Stimulated activated CD4-positive, alpha-beta T cell treated with anti-CD3 and anti-CD28 coated beads, Interleukin-2, amount 100 ng/mL, for 24 hours (primary cell): Measurements from ENCODE around the gene NR1I2.

Experiments used
- DNase-seq, 2 donors: peaks; one replicate each; pipeline ENCODE4 v3.0.0-alpha.2; 2020

Gene NR1I2

DNA sequence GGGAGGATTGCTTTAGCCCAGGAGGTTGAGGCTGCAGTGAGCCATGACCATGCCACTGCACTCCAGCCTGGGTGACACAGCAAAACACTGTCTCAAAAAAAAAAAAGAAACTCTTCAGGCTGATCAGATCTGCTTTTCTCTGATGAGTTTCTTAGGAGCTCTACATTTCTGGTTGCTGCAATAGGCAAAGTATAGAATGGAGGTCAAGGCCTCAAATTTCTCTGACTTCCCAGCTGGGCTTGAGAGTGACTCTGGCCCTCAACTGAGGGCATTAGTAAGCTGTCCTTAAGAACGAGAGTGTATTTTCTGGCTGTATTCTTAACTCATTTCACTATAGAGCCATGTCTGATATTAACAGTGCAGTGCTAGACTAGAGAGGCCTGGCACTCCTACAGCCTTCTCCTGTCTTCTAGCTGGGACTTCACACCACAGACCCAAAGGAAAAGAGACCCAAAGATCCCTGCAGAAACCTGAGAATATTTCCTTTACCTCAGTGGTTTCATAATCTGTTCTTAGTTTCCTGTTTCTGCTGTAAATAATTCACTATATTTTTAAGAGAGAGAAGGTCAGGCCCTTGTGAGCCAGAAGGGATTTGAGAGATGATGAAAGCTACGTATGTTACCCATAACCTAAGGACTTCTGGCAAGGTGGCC, 2.0 kb upstream of the NR1I2 start:
- DNase-seq: no peak

DNA sequence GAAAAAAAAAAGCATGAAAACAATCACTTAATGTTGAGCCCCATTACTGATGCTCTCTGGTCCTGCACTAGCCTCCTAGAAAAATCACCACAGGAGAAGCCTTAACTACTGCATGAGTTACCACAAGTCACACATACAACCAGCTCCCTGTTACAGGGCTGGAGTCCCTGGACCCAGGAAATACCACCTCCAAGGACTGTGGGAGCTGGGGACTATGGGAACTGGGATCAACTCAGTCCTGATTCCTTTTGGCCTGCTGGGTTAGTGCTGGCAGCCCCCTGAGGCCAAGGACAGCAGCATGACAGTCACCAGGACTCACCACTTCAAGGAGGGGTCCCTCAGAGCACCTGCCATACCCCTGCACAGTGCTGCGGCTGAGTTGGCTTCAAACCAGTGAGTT, 559 bp downstream of the NR1I2 start:
- DNase-seq: no peak

DNA sequence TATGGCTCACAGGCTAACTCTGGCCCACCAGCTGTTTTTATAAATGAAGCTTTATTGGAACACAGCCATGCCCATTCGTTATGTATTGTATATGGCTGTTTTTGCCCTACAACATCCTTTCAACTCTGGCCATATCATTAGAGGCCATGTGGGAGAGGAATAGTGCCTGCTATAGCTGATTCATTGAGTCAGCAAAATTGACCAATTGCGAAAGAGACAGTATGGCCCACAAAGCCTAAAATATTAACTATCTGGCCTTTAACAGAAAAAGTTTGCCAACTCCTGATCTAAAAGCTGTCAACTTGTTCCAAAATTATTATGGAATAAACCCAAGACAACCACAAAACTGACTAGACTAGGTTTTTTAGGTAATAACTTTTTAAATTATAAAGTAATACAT, 1.4 kb downstream of the NR1I2 start:
- no peak for DNase-seq

DNA sequence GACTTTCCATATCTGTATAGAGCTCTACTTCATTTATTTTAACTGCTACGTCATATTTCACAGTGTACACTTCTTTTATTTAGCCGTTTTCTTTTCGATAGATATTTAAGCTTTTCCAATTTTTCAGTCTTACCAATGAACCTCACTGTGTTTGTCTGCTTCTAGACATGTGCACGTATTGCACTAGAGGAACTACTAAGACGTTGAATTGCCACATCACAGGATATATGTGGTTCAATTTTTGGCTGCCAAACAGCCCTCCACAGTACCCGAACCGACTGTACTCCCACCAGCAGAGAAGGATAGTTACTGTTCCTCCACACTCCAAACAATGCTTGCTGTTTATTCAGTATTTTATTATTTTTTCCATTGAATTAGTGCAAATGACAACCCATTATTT, 2.0 kb downstream of the NR1I2 start:
- no peak for DNase-seq

DNA sequence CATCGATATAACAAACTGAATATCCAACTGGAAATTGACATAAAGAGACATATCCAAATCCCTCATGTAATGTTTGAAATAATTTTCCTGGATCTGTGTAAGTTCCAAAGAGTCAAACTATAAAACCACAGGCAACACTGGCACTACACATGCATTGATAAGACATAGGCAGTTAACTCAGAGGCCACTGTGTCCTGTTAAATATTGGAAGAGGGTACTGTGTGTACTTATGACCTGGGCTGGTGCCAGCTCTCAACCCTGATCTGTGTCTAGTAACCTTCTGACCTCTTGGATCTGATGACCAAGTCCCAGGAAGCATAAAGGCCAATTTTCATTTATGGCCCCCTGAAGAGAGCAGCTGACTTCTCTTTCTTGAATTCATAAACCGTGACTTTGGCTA, 4.5 kb downstream of the NR1I2 start:
- no peak for DNase-seq

DNA sequence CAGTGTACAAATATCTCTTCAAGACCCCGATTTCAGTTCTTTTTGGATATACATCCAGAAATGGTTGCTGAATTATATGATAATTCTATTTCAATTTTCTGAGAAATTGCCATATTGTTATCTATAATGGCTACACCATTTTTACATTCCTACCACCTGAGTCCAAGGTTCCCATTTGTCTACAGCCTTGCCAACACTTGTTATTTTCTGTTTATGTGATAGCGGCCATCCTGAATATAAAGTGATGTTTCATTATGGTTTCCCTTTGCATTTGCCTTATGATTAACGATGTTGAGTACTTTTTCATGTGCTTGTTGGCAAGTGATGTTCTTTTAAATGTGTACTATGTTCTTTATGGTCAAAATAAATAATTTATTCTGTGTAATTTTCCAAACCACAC, 8.5 kb downstream of the NR1I2 start:
- DNase-seq: no peak

DNA sequence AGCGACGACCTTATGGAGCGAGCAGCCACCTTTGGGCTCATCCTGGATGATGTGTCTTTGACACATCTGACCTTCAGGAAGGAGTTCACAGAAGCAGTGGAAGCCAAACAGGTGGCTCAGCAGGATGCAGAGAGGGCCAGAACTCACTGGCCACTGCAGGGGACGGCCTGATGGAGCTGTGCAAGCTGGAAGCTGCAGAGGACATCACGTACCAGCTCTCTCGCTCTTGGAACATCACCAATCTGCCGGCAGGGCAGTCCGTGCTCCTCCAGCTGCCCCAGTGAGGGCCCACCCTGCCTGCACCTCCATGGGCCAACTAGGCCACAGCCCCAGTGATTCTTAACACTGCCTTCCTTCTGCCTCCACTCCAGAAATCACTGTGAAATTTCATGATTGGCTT, 10.4 kb downstream of the NR1I2 start:
- DNase-seq: no peak

DNA sequence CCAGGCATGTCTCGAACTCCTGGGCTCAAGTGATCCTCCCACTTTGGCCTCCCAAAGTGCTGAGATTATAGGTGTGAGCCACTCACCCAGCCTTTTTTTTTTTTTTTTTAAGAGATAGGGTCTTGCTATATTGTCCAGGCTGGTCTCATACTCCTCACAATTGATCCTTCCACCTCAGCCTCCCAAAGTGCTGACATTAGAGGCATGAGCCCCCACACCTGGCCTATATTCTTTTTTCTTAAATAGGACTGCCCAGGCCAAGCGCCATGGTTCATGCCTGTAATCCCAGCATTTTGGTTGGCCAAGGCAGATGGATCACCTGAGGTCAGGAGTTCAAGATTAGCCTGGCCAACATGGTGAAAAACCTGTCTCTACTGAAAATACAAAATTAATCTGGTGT, 12.5 kb downstream of the NR1I2 start:
- DNase-seq: no peak

DNA sequence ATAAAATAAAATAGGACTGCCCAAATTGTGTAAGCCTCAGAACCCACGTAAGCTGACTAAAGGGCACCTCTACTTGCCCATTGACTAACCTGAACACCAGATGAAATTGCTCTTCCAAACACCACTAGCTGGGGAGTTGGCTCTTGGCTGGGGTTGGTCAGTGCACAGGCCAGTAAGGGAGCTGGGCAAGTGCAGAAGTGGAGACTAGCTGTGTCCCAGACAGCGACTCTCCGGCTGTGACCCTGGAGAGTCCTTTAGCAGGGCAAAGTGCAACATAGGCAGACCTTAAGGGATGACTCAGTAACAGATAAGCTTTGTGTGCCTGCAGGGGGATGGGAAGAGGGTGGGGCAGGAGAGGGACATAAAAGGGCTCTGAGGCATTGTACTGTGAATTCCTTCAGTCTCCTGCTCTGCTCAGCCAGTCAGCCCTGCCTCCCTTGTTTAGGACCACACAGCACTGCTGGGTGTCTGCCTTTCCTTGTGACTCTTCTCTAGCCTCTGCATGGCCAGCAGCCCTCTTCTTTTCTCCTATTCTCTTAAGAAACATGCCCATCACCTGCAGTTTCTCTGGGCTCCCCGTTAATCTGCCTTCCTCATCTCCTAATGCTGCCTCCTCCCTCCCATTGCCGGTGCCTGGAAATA, 13.2 kb downstream of the NR1I2 start:
- DNase-seq: no peak

DNA sequence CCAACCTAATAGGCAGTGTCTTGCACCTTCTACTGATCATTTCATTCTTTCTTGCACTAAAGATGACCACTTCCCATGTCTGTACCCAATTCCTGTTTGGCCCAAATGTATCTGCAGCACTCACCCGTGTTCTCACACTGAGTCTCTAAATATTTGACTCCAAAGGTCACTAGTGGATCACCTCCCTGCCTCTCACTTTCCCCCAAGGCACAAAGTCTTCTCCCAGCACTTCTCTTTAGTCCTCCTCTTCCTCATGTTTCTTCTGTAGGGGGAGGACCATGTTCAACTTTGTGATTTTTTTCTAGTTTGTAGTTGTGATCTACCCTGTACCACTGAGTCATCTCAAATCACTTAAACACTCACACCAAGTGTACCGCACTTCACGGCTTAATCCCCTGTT, 13.9 kb downstream of the NR1I2 start:
- DNase-seq: no peak

DNA sequence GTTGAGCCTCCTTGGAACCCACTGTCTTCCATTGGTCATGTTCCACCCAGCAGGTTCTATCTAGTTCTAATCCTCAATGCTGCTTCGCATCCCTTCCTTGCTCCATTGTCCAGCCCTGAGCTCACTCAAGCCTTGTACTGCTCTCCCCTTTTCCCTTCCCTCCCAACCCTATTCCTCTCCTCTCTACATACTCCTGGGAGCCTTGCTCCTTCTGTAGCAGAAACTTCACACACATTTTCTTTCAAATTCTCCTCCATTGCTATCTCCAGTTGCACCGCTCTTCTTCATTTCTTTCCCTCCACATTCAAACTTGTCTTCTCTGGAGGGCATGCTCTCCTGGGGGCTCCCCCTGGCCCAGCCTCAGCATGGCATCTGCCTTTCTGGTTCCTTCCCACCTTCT, 14.5 kb downstream of the NR1I2 start:
- DNase-seq: no peak

DNA sequence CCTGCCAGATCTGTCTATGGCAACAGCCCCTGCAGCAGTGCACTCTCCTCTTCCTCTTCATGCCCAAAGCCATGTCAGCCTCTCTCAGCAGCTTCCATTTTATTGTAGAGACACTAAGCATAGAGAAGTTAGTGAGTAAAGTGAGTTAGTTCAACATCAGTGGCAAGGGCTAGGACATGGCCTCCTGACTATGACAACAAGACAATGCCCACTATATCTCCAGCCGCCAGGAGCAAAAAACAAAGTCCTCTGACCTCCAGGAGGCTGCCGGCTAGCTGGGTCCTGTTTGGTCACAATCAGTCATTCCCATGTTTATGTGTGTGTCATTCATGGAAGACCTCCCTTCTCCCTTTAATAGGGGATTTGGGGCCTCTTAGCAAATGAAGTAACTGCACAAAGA, 14.9 kb downstream of the NR1I2 start:
- no peak for DNase-seq

DNA sequence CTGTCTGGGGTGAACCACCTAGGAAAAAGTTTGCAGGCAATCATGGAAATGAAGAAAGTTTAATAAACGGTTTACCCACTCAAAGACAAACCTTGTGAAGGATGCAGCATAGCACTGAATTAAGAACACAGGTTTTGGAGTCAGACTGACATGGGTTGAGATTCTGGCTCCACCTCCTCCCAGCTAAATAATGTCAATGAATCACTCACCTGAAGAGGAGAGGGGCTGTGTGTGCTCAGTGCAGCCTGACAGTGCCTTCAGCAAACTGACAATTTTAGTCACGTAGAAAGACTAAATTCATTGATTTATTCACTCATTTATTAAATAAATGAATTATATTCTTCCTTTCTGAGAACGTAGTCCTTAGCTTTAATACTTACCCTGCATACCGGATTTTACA, 18.9 kb downstream of the NR1I2 start:
- no peak for DNase-seq

DNA sequence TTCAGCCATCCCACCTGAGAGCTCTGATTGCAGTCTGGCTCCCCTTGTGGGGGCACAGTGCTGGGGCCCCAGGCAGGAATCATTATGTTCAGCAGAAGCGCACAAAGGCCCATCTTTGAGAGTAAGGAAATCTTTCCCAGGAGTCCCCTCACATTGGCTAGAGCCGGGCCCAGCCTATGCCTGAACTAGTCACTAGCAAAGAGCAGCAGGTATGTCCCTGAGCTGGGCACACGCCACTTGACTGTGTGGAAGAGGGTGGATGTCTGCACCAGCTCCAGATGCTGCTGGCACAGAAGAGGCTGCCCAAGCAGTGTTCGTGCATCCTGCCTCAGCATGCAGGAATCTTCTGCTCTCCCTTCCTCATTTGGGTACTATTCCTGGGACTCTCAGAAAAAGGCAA, 26.3 kb downstream of the NR1I2 start:
- DNase-seq: no peak

DNA sequence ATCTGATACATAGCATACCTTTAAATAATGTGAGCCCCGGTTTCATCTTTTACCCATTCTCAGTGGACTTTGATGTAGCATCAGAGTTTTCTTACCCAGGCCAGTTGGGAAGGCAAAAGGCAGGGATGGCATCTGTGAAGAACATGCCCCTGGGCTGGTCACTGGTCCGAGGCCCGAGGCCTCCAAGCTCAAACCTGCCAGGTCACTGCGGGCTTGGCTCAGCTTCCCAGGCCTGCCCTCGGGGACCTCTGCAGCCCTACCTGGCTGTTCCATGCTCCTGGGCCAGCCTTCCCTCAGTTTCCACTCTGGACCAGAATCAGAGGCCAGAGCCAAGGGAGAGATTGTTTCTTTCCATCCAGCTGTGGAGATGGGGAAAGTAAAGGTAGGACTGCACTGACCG, 26.9 kb downstream of the NR1I2 start:
- DNase-seq: no peak

DNA sequence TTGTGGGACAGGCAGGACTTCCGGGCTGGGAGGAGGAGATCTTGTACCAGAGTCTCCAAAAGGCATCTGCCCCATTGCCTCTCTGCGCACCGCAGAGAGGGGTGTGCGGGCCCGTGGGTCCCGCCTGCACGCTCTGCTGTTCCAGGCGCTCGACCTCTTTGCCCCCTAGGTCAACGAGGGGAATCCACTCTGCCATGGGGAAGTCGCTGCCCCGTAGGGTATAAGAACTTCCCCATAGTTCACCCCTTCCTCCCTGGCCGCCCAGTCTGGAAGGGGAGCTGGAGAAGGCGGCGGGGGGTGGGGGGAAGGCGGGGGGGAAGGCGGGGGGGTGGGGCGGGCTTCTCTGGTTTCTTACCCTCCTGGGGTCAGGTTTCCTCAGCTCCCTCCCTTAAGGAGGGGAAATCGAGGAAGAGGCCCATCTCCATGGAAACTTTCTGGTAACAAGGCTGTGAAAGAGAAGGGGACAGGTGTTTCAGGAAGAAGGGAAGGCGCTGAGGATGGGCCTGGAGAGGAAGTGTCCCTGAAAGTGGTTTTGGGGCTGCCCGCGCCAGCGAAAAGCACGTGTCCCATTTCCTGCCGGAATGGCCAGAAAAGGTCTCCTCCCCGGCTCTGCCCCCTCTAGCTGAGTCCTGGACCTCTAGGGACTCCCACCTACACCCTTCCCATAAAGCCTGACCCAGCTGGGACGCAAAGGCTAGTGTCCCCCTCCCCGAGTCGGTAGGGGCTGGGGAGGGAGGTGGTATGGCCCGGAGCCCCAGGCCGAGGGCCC, 27.5 kb downstream of the NR1I2 start:
- DNase-seq: peak; percentile 23 to 34

DNA sequence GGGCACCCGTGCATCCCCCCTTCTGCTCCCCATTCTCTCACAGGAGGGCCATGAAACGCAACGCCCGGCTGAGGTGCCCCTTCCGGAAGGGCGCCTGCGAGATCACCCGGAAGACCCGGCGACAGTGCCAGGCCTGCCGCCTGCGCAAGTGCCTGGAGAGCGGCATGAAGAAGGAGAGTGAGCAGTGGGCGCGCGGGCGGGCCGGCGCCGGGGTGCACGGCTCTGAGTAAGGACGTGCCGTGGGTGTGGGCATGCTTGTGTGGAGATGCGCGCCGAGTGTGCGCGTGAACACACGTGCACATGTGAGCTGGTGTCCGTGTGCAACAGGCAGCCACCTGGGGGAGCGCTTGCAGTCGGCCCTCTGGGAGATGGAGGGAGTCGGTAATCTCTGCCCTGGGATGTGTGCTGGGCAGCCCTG, 28.1 kb downstream of the NR1I2 start:
- DNase-seq: peak; percentile 65

DNA sequence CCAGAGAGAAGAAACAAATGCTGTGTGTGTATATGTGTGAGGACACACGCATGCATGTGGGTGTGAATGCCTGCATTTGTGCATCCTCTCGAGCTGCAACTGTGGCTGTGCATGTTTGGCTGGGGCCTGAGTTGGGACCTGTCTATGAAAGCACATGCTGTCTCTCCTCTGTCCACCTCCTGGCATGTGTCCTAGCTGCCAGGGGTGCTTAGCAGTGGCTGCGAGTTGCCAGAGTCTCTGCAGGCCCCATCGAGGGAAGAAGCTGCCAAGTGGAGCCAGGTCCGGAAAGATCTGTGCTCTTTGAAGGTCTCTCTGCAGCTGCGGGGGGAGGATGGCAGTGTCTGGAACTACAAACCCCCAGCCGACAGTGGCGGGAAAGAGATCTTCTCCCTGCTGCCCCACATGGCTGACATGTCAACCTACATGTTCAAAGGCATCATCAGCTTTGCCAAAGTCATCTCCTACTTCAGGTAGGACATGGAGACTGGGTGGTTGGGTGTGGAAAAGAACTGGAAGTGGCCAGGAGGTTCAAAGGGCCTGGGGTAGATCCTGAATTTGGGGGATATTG, 30.7 kb downstream of the NR1I2 start:
- DNase-seq: no peak

DNA sequence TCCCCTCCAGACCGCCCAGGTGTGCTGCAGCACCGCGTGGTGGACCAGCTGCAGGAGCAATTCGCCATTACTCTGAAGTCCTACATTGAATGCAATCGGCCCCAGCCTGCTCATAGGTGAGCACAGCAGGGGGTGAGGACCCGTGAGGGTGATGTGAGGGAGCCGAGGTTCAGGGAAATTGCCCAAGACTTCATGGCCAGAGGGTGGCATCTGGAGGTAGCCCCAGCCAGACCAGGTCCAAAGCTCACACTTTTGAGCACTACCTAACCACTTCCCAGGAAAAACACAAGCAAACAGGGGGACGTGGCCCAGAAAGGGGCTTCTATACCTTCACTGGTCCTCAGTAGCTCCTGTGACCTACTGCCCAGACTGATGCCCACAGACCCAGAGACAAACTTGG, 33.8 kb downstream of the NR1I2 start:
- DNase-seq: no peak

DNA sequence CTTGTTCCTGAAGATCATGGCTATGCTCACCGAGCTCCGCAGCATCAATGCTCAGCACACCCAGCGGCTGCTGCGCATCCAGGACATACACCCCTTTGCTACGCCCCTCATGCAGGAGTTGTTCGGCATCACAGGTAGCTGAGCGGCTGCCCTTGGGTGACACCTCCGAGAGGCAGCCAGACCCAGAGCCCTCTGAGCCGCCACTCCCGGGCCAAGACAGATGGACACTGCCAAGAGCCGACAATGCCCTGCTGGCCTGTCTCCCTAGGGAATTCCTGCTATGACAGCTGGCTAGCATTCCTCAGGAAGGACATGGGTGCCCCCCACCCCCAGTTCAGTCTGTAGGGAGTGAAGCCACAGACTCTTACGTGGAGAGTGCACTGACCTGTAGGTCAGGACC, 35.2 kb downstream of the NR1I2 start:
- DNase-seq: no peak

DNA sequence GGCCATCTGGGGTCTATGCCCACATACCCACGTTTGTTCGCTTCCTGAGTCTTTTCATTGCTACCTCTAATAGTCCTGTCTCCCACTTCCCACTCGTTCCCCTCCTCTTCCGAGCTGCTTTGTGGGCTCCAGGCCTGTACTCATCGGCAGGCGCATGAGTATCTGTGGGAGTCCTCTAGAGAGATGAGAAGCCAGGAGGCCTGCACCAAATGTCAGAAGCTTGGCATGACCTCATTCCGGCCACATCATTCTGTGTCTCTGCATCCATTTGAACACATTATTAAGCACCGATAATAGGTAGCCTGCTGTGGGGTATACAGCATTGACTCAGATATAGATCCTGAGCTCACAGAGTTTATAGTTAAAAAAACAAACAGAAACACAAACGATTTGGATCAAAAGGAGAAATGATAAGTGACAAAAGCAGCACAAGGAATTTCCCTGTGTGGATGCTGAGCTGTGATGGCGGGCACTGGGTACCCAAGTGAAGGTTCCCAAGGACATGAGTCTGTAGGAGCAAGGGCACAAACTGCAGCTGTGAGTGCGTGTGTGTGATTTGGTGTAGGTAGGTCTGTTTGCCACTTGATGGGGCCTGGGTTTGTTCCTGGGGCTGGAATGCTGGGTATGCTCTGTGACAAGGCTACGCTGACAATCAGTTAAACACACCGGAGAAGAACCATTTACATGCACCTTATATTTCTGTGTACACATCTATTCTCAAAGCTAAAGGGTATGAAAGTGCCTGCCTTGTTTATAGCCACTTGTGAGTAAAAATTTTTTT, 35.9 kb downstream of the NR1I2 start:
- no peak for DNase-seq

DNA sequence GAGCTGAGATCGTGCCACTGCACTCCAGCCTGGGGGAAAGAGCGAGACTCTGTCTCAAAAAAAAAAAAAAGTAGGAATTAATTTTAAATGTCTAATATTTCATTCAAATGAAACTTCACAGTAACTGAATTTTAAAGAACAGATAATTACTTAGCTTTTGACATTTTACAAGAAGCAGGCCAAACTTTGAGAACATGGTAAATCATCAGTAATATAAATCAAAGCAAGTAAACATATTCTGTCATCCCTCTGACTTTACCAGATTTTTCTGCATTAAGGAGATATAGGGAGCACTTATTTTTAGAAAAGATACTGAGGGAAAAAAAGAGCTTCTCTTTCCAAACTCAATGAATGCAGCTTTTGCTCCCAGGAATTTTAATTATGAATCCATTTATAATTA, 37.0 kb downstream of the NR1I2 start:
- no peak for DNase-seq

DNA sequence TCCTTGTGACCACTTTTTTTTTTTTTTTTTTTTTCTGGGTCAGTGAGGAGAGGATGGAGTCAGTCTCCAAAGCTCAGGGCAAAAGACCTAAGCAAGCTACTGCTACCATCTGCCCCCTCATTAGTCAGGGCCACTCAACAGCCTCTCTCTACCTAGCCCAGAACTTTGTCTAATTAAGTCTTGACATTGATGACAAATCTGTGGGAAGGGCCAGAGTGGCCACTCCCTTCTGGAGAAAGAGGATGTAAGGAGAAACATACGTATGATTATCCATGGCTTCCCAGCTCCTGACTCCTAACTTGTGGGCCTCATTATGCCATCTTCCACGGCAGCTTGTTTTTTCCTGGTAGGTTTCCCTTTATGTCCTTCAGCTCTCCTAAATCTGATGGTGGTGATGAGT, 37.9 kb downstream of the NR1I2 start:
- no peak for DNase-seq
